Activated CD4-positive, alpha-beta T cell treated with anti-CD3 and anti-CD28 coated beads, Interleukin-2, Interleukin-4, amounts not matched to agents 100 ng/mL and 50 ng/mL, durations not matched to agents 16 hours and 8 hours (primary cell): Measurements from ENCODE around the gene SHE.
"Not testable (repeated sequence)": the region's sequence is repeated elsewhere in the genome, so short reads cannot be mapped to it uniquely, and the experiment has no call there.

ENCODE experiments used
- DNase-seq: peaks from one replicate; pipeline ENCODE4 v3.0.0-alpha.2; 2020; ENCODE audit warnings: low spot score

Gene SHE

GRCh38 chr1:154514066-154514553 is 11.9 kb upstream of the SHE start:
- no peak for DNase-seq

GRCh38 chr1:154512760-154513159 is 10.5 kb upstream of the SHE start:
- no peak for DNase-seq

- no peak for DNase-seq
Measured at GRCh38 chr1:154503898-154504297, 1.7 kb upstream of the SHE start.

DNA sequence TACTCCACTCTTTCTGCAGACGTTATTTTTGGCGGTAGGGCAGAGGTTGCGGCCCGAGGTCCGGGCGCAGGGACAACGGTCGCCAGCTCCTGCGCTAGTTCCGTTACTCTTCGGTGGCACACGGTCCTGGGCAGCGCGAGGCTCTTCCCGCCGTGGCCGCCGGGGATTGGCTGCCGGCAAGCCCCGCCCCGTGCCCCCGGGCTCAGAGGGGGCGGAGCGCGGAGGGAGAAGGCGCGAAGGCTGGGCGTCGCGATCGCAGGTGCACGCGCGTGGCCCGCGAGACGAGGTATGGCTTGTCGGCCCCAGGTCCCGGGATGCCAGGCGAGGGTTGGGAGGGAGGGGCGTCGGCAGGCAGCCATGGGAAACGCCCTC is 518 bp upstream of the SHE start:
- DNase-seq: no peak

GRCh38 chr1:154501423-154502065 is 668 bp downstream of the SHE start:
- no peak for DNase-seq

- DNase-seq: no peak
Measured at GRCh38 chr1:154500533-154500932, 1.7 kb downstream of the SHE start.

DNA sequence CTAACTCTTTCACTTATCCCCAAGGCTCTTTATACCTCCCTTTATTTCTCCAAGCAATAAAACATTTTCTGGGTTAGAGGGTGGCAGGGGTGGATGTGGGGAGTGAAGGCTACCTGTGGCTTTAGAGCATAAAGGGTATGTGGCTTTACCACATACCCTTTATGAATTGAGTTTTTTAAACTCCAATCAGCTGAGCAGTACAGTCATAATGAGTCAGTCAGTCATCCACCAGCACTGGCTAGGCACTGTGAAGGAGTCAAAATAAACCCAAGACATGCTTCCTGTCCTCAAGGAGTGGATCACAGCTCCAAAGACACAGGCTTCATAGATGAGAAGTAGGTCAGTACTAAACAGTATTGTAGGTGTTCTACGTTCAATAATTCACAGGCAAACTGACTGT is 2.8 kb downstream of the SHE start:
- DNase-seq: peak; percentile 30

DNA sequence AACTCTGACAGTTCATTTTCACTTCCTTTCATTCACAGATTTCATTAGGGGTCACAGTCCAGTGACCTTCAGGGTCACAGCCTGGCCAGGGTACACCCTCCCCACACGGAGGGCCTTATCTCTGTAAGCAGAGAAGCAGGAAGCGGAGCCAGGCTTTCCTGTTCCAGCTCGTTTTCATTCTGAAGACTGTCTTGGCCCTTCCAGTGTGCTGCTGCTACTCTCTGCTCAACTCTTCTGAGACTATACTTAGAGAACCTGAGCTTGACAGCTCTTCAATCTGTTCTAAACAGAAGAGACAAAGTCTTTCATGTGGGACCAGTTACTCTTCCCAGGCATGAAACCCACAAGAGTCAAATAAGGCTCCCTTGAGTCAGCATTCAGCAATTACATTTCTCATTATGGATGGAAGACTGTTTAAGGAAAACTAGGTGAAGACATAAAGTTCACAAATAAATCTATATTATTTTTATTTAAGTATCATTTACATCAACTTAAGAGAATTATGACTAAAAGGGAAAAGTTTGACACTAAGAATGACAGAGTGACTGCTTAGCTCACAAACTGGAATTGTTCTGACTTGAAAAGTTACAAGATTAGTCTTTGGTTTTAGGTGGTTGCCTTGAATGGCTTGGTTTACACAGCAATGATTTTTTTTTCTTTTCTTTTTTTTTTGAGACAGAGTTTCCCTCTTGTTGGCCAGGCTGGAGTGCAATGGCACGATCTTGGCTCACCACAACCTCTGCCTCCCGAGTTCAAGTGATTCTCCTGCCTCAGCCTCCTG is 5.0 kb downstream of the SHE start:
- no peak for DNase-seq

GRCh38 chr1:154496383-154496782 is 5.8 kb downstream of the SHE start:
- no peak for DNase-seq

GRCh38 chr1:154495496-154496273 is 6.5 kb downstream of the SHE start:
- DNase-seq: no peak

DNA sequence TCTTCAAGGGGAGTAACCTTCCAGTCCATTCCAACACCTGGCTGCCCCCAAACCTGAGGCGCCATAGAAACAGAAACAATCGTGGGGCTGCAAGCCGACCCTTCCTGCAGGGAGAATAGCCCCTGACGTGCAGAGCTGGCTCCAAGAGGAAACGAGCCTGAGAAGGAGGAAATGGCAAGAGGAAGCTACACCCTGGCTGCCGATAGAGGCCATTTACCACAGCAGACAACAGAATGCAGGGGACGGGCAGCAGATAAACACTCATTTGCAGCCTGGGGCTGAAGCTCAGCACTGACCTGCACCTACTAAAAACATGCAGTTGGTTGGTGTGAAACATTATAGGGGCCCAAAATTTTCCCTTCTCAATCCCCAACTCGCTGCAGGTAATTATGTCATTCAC is 8.9 kb downstream of the SHE start:
- DNase-seq: no peak

DNA sequence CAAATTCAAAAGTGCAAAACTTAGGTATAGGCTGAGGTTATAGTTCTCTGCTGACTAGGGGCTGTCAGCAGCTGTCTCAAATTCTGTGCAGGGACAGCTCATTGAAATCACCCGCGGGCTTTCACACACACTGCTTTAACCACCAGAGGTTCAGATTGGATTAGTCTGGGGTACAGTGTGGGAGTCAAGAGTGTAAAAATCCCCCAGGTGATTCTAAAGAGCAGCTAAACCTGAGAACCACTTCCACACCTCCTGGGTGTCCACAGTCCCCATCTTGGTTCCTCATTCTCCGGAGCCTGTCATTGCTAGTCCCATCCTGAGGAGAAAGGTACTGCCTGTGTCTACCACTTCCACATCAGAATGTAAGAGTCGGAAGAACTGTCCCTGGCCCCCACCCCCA is 10.1 kb downstream of the SHE start:
- DNase-seq: no peak

- no peak for DNase-seq
Measured at GRCh38 chr1:154490317-154490716, 11.9 kb downstream of the SHE start.

DNA sequence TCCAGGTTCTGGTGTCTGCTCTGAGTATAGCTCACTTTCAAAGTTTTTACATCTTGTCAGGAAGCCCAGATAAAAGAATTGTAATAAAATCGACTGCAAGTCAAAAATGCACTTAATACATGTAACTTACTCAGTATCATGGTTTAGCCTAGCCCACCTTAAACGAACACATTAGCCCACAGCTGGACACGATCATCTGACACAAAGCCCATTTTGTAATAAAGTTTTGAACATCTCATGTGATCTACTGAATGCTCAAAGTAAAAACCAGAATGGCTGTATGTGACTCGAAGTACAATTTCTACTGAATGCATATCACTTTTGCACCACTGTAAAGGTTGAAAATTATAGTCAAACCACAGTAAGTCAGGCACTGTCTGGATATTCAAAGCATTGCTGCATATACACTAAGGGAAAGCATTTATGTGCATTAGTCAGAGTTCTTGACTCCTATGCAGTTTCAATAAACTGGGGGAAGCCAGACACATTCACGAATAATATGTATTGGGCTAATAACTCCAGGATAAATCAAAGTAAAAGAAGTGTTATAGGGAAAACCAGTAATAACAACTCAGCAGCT is 12.4 kb downstream of the SHE start:
- no peak for DNase-seq

- no peak for DNase-seq
Measured at GRCh38 chr1:154488922-154489321, 13.3 kb downstream of the SHE start.

- not testable (repeated sequence) for DNase-seq
Measured at GRCh38 chr1:154486756-154487155, 15.5 kb downstream of the SHE start.

DNA sequence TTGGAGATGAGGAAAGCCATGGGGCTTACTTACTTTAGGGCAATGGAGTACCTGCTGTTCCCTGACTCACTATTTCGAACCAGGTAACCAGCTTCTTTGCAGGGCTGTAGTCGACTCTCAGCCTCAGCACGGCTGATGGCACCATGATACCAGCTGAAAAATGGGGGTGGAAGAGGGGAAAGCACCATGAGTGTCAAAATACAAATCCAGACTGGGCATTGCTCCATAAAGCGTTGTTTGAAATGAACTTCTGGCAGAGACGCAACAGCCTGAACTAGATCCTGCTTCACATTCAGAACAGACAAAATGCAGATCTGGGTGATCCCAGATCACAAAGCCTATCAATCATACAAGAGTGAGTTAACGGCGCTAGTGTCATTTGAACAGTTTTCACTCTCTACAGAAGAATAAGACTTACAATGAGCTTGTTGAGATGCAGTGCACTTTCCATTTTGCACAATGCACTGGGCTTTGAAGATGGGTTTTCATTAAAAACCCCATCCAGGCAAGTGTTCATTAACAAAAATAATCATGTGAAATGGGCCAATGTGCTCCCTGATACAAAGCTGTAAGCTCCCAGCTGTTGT is 16.2 kb downstream of the SHE start:
- no peak for DNase-seq

GRCh38 chr1:154485106-154485505 is 17.1 kb downstream of the SHE start:
- no peak for DNase-seq

DNA sequence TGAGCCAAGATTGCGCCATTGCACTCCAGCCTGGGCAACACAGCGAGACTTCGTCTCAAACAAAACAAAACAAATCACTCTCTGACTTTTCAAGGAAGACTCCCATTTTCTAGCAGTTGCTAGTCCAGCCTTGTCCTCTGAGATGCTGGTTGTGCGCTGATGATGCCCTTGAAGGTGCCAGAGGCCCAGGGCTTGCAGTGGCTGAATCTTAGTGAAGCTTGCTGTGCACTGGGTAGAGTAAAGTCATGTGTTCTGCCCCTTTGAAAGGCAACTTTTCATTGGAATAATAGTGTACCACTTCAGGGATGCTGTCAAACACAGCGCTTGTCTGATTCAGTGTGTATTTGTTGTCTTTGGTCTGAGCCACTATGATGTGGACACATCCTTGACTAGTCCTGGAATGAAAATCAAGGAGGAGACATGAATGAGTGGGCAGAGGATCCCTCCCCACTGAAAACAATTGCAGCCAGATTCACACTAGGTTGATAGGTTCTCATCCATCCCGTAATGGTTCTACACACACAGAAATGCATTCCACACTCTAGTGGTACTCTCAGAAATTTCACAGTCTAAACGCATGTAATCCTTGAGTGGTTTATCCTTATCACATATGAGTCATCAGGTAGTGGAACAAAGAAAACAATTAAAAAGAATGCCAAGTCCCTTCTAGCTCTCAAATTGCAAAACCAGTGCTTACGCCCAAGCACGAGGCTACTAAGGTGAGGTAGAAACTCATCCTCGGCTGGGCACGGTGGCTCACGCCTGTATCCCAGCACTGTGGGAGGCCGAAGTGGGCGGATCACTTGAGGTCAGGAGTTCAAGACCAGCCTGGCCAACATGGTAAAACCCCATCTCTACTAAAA is 18.0 kb downstream of the SHE start:
- no peak for DNase-seq

- no peak for DNase-seq
Measured at GRCh38 chr1:154481053-154481452, 21.2 kb downstream of the SHE start.

GRCh38 chr1:154479764-154480421 is 22.3 kb downstream of the SHE start:
- peak; percentile 87 for DNase-seq
